ENCODE measurements around the gene LRRC53.
A peak's percentile ranks its signal among the peaks of the same experiment; 100 is the strongest.

The LRRC53 gene

GRCh38 chr1:74530892-74531291 lies 18.5 kb upstream of the LRRC53 start:
- Histone ChIP-seq H3K36me3 (ENCODE audit: insufficient read depth, insufficient read length, low read length) (no peaks in the 10 kb centered on the region), H3K4me1 (ENCODE audit: insufficient read depth, insufficient read length) (no peaks in the 10 kb centered on the region), H3K9ac (ENCODE audit: insufficient read length, low read depth) (no peak overlapping the region), H3K4me3 (ENCODE audit: insufficient read length, low read depth) (no peak overlapping the region), H3K27me3 (ENCODE audit: insufficient read depth, insufficient read length) (no peaks in the 10 kb centered on the region), H3K9me3 (ENCODE audit: insufficient read depth, low read length) (no peaks in the 10 kb centered on the region)
- TF ChIP-seq ZNF274 (IDR thresholded peaks at IDR 0.05; ENCODE audit: low read depth, low read length) (no peak), SUZ12 (IDR thresholded peaks at IDR 0.05; ENCODE audit: extremely low read depth, insufficient read depth, insufficient read length) (no peak), YY1 (IDR thresholded peaks at IDR 0.05; ENCODE audit: insufficient read depth, insufficient read length) (no peak)
- no peak for DNase-seq (ENCODE audit: low read depth, low spot score)

- H3K9ac ChIP-seq (ENCODE audit: insufficient read length, low read depth): no peak overlapping the region
- H3K9me3 ChIP-seq (ENCODE audit: insufficient read depth, low read length): no peaks in the 10 kb centered on the region
- no peak overlapping the region for H3K4me3 ChIP-seq (ENCODE audit: insufficient read length, low read depth)
- no peak for TF ChIP-seq YY1 (IDR thresholded peaks at IDR 0.05; ENCODE audit: insufficient read depth, insufficient read length)
- TF ChIP-seq SUZ12 (IDR thresholded peaks at IDR 0.05; ENCODE audit: extremely low read depth, insufficient read depth, insufficient read length): no peak
- no peak for TF ChIP-seq ZNF274 (IDR thresholded peaks at IDR 0.05; ENCODE audit: low read depth, low read length)
- DNase-seq (ENCODE audit: low read depth, low spot score): no peak
- no peaks in the 10 kb centered on the region for H3K36me3 ChIP-seq (ENCODE audit: insufficient read depth, insufficient read length, low read length)
- no peaks in the 10 kb centered on the region for H3K4me1 ChIP-seq (ENCODE audit: insufficient read depth, insufficient read length)
- H3K27me3 ChIP-seq (ENCODE audit: insufficient read depth, insufficient read length): no peaks in the 10 kb centered on the region
These were observed 15.7 kb upstream of the LRRC53 start for GRCh38 chr1:74528123-74528522.

GRCh38 chr1:74526708-74527107 lies 14.3 kb upstream of the LRRC53 start:
- DNase-seq (ENCODE audit: low read depth, low spot score): no peak
- H3K27me3 ChIP-seq (ENCODE audit: insufficient read depth, insufficient read length): no peaks in the 10 kb centered on the region
- no peaks in the 10 kb centered on the region for H3K36me3 ChIP-seq (ENCODE audit: insufficient read depth, insufficient read length, low read length)
- H3K9ac ChIP-seq (ENCODE audit: insufficient read length, low read depth): no peak overlapping the region
- no peak overlapping the region for H3K4me3 ChIP-seq (ENCODE audit: insufficient read length, low read depth)
- H3K4me1 ChIP-seq (ENCODE audit: insufficient read depth, insufficient read length): peaks cover 2% of the 10 kb centered on the region
- TF ChIP-seq ZNF274 (IDR thresholded peaks at IDR 0.05; ENCODE audit: low read depth, low read length) (no peak), YY1 (IDR thresholded peaks at IDR 0.05; ENCODE audit: insufficient read depth, insufficient read length) (no peak), SUZ12 (IDR thresholded peaks at IDR 0.05; ENCODE audit: extremely low read depth, insufficient read depth, insufficient read length) (no peak)
- no peaks in the 10 kb centered on the region for H3K9me3 ChIP-seq (ENCODE audit: insufficient read depth, low read length)

GRCh38 chr1:74523873-74524480 lies 11.6 kb upstream of the LRRC53 start:
- DNase-seq (ENCODE audit: low read depth, low spot score): peak; percentile 70
- no peaks in the 10 kb centered on the region for H3K27me3 ChIP-seq (ENCODE audit: insufficient read depth, insufficient read length)
- H3K4me3 ChIP-seq (ENCODE audit: insufficient read length, low read depth): no peak overlapping the region
- H3K36me3 ChIP-seq (ENCODE audit: insufficient read depth, insufficient read length, low read length): no peaks in the 10 kb centered on the region
- no peak overlapping the region for H3K9ac ChIP-seq (ENCODE audit: insufficient read length, low read depth)
- TF ChIP-seq YY1 (IDR thresholded peaks at IDR 0.05; ENCODE audit: insufficient read depth, insufficient read length) (no peak), SUZ12 (IDR thresholded peaks at IDR 0.05; ENCODE audit: extremely low read depth, insufficient read depth, insufficient read length) (no peak), ZNF274 (IDR thresholded peaks at IDR 0.05; ENCODE audit: low read depth, low read length) (no peak)
- no peaks in the 10 kb centered on the region for H3K9me3 ChIP-seq (ENCODE audit: insufficient read depth, low read length)
- H3K4me1 ChIP-seq (ENCODE audit: insufficient read depth, insufficient read length): peaks cover 5% of the 10 kb centered on the region

- no peak overlapping the region for H3K9ac ChIP-seq (ENCODE audit: insufficient read length, low read depth)
- H3K9me3 ChIP-seq (ENCODE audit: insufficient read depth, low read length): no peaks in the 10 kb centered on the region
- no peaks in the 10 kb centered on the region for H3K27me3 ChIP-seq (ENCODE audit: insufficient read depth, insufficient read length)
- peaks cover 5% of the 10 kb centered on the region for H3K4me1 ChIP-seq (ENCODE audit: insufficient read depth, insufficient read length)
- TF ChIP-seq YY1 (IDR thresholded peaks at IDR 0.05; ENCODE audit: insufficient read depth, insufficient read length) (no peak), SUZ12 (IDR thresholded peaks at IDR 0.05; ENCODE audit: extremely low read depth, insufficient read depth, insufficient read length) (no peak)
- DNase-seq (ENCODE audit: low read depth, low spot score): peak; percentile 85
- no peaks in the 10 kb centered on the region for H3K36me3 ChIP-seq (ENCODE audit: insufficient read depth, insufficient read length, low read length)
- H3K4me3 ChIP-seq (ENCODE audit: insufficient read length, low read depth): no peak overlapping the region
These were observed 9.7 kb upstream of the LRRC53 start for GRCh38 chr1:74522148-74522547.

- H3K9ac ChIP-seq (ENCODE audit: insufficient read length, low read depth): no peak overlapping the region
- H3K4me1 ChIP-seq (ENCODE audit: insufficient read depth, insufficient read length): peaks cover 3% of the 10 kb centered on the region
- H3K27me3 ChIP-seq (ENCODE audit: insufficient read depth, insufficient read length): no peaks in the 10 kb centered on the region
- no peaks in the 10 kb centered on the region for H3K9me3 ChIP-seq (ENCODE audit: insufficient read depth, low read length)
- DNase-seq (ENCODE audit: low read depth, low spot score): no peak
- H3K36me3 ChIP-seq (ENCODE audit: insufficient read depth, insufficient read length, low read length): no peaks in the 10 kb centered on the region
- no peak overlapping the region for H3K4me3 ChIP-seq (ENCODE audit: insufficient read length, low read depth)
- no peak for TF ChIP-seq YY1 (IDR thresholded peaks at IDR 0.05; ENCODE audit: insufficient read depth, insufficient read length)
- no peak for TF ChIP-seq ZNF274 (IDR thresholded peaks at IDR 0.05; ENCODE audit: low read depth, low read length)
- no peak for TF ChIP-seq SUZ12 (IDR thresholded peaks at IDR 0.05; ENCODE audit: extremely low read depth, insufficient read depth, insufficient read length)
These were observed 5.2 kb upstream of the LRRC53 start for GRCh38 chr1:74517599-74518051.

GRCh38 chr1:74513411-74514300 lies 1.2 kb upstream of the LRRC53 start:
- no peak for DNase-seq (ENCODE audit: low read depth, low spot score)
- Histone ChIP-seq H3K9me3 (ENCODE audit: insufficient read depth, low read length) (no peaks in the 10 kb centered on the region), H3K4me1 (ENCODE audit: insufficient read depth, insufficient read length) (no peaks in the 10 kb centered on the region), H3K36me3 (ENCODE audit: insufficient read depth, insufficient read length, low read length) (no peaks in the 10 kb centered on the region), H3K27me3 (ENCODE audit: insufficient read depth, insufficient read length) (no peaks in the 10 kb centered on the region), H3K4me3 (ENCODE audit: insufficient read length, low read depth) (no peak overlapping the region), H3K9ac (ENCODE audit: insufficient read length, low read depth) (no peak overlapping the region)
- TF ChIP-seq ZNF274 (IDR thresholded peaks at IDR 0.05; ENCODE audit: low read depth, low read length) (no peak), SUZ12 (IDR thresholded peaks at IDR 0.05; ENCODE audit: extremely low read depth, insufficient read depth, insufficient read length) (no peak), YY1 (IDR thresholded peaks at IDR 0.05; ENCODE audit: insufficient read depth, insufficient read length) (no peak)

Data from NT2/D1 (cell line).